ENCODE results near the gene HAGH.

Gene HAGH

DNA sequence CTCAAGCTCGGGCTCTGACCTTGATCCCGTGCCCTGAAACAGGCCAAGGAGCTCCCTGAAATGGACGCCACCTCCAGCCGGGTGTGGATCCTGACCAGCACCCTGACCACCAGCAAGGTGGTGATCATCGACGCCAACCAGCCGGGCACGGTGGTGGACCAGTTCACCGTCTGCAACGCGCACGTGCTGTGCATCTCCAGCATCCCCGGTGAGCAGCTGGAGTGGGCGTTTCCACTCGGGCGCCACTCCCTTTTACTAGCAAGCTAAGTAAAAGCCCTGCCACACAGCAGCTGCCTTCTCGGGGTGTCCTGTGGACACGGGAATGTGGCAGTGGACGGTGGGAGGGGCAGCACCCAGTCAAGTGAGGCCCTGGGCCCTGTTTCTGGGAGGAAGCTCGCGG is 61.7 kb downstream of the HAGH start:
- no peak for TF ChIP-seq POLR2AphosphoS5 (IDR thresholded peaks at IDR 0.05; ENCODE audit: low read depth)
- TF ChIP-seq, protein P1, sequence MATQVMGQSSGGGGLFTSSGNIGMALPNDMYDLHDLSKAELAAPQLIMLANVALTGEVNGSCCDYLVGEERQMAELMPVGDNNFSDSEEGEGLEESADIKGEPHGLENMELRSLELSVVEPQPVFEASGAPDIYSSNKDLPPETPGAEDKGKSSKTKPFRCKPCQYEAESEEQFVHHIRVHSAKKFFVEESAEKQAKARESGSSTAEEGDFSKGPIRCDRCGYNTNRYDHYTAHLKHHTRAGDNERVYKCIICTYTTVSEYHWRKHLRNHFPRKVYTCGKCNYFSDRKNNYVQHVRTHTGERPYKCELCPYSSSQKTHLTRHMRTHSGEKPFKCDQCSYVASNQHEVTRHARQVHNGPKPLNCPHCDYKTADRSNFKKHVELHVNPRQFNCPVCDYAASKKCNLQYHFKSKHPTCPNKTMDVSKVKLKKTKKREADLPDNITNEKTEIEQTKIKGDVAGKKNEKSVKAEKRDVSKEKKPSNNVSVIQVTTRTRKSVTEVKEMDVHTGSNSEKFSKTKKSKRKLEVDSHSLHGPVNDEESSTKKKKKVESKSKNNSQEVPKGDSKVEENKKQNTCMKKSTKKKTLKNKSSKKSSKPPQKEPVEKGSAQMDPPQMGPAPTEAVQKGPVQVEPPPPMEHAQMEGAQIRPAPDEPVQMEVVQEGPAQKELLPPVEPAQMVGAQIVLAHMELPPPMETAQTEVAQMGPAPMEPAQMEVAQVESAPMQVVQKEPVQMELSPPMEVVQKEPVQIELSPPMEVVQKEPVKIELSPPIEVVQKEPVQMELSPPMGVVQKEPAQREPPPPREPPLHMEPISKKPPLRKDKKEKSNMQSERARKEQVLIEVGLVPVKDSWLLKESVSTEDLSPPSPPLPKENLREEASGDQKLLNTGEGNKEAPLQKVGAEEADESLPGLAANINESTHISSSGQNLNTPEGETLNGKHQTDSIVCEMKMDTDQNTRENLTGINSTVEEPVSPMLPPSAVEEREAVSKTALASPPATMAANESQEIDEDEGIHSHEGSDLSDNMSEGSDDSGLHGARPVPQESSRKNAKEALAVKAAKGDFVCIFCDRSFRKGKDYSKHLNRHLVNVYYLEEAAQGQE (IDR thresholded peaks at IDR 0.05; ENCODE audit: insufficient replicate concordance, low read depth) = no peak
- no peak for TF ChIP-seq SPI1 (IDR thresholded peaks at IDR 0.05; ENCODE audit: borderline replicate concordance, low read depth)
- TF ChIP-seq, protein P2, sequence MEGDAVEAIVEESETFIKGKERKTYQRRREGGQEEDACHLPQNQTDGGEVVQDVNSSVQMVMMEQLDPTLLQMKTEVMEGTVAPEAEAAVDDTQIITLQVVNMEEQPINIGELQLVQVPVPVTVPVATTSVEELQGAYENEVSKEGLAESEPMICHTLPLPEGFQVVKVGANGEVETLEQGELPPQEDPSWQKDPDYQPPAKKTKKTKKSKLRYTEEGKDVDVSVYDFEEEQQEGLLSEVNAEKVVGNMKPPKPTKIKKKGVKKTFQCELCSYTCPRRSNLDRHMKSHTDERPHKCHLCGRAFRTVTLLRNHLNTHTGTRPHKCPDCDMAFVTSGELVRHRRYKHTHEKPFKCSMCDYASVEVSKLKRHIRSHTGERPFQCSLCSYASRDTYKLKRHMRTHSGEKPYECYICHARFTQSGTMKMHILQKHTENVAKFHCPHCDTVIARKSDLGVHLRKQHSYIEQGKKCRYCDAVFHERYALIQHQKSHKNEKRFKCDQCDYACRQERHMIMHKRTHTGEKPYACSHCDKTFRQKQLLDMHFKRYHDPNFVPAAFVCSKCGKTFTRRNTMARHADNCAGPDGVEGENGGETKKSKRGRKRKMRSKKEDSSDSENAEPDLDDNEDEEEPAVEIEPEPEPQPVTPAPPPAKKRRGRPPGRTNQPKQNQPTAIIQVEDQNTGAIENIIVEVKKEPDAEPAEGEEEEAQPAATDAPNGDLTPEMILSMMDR (IDR thresholded peaks at IDR 0.05; ENCODE audit: insufficient read depth, low read length) = no peak
- no peak for TF ChIP-seq GABPA (IDR thresholded peaks at IDR 0.05; ENCODE audit: low read depth)
- no peak overlapping the region for H3K4me3 ChIP-seq (replicated peaks; ENCODE audit: insufficient read depth, low read length)

DNA sequence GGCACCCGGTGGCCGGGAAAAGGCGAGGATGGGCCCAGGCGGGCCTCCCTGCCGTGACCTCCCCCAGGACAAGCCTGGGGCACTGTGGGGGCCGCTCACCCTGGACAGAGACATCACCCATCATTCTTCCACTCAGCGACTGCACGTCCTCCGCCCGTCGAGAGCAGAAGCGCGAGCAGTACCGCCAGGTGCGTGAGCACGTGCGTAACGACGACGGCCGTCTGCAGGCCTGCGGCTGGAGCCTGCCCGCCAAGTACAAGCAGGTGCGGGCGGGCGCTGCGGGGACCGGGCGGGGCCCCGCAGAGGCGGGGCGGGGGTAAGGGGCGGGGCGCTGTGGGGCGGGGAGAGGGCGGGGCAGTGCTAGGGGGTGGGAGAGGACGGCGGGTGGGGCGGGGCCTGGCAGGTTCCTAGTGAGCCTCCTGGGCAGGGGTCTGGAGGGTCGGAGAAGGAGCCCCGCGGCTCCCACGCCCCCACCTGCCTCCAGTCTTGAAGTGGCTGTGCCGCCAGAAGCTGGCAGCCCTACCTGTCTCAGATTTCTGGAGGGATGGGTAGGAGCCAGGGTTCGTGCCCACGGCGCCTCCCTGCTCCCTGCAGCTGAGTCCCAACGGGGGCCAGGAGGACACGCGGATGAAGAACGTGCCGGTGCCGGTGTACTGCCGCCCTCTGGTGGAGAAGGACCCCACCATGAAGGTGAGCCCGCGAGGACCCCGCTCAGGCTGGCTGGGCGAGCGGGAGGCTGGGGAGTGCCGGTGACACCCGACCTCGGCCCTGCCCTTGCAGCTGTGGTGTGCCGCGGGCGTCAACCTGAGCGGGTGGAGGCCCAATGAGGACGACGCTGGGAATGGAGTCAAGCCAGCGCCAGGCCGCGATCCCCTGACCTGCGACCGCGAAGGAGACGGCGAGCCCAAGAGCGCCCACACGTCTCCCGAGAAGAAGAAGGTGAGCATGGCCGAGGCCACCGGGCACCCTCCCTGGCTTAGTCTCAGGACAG is 62.8 kb downstream of the HAGH start:
- H3K27me3 ChIP-seq (ENCODE audit: insufficient read depth, poor library complexity, severe bottlenecking) = no peaks in the 10 kb centered on the region
- no peak overlapping the region for H3K4me3 ChIP-seq (replicated peaks; ENCODE audit: insufficient read depth, low read length)
- DNase-seq (ENCODE audit: low read depth in 1 of 2, low spot score in 1 of 2) = no peak
- TF ChIP-seq, protein P2 (IDR thresholded peaks at IDR 0.05; ENCODE audit: insufficient read depth, low read length) = no peak
- H3K27ac ChIP-seq (replicated peaks) = no peak overlapping the region

More for the DNA sequence above, 61.7 kb downstream of the HAGH start:
- DNase-seq (ENCODE audit: low read depth in 1 of 2, low spot score in 1 of 2) = no peak
- H3K27ac ChIP-seq (replicated peaks) = no peak overlapping the region
- no peaks in the 10 kb centered on the region for H3K27me3 ChIP-seq (ENCODE audit: insufficient read depth, poor library complexity, severe bottlenecking)

DNA sequence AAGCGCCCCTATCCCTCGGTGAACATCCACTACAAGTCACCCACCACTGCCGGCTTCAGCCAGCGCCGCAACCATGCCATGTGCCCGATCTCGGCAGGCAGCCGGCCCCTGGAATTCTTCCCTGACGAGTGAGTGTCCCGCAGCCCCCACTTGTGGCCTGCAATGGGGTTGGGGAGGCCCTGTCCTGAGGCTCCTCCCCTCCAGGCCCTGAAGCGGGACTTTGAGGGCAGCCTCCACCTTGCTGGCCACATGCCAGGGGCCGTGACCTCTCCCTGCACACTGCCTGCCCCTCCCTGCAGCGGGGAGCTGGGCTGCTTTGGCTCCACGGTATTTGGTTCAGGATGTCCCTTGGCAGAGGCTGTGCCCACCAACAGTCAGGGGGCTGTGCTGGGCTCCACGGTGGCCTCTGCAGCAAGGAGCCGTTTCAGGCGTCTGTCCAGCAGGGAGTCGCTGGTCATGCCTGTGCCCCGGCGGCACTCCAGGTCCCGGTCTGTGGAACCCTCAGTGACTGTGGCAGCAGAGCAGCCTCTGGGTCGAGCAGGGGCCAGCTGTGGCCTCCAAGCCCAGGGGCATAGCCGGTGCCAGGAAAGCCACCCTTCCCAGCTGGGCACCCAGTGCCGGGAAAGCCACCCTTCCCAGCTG is 63.6 kb downstream of the HAGH start:
- H3K27me3 ChIP-seq (ENCODE audit: insufficient read depth, poor library complexity, severe bottlenecking) = no peaks in the 10 kb centered on the region
- no peak for TF ChIP-seq GABPA (IDR thresholded peaks at IDR 0.05; ENCODE audit: low read depth)
- TF ChIP-seq, protein P2 (IDR thresholded peaks at IDR 0.05; ENCODE audit: insufficient read depth, low read length) = no peak
- TF ChIP-seq POLR2AphosphoS5 (IDR thresholded peaks at IDR 0.05; ENCODE audit: low read depth) = no peak
- no peak for TF ChIP-seq SPI1 (IDR thresholded peaks at IDR 0.05; ENCODE audit: borderline replicate concordance, low read depth)
- TF ChIP-seq, protein P1 (IDR thresholded peaks at IDR 0.05; ENCODE audit: insufficient replicate concordance, low read depth) = no peak
- DNase-seq (ENCODE audit: low read depth in 1 of 2, low spot score in 1 of 2) = no peak
- no peak overlapping the region for H3K4me3 ChIP-seq (replicated peaks; ENCODE audit: insufficient read depth, low read length)
- no peak overlapping the region for H3K27ac ChIP-seq (replicated peaks)

All from HL-60 (cell line).